HG02610 (cell line): ENCODE results near the gene MLC1.

Experiments
- ATAC-seq: cut with Tn5 transposase; IDR thresholded peaks from one replicate; pipeline ENCODE4 v1.9.1; 2021; ENCODE audit warnings: mild to moderate bottlenecking, moderate library complexity; ENCODE audit not compliant: unreplicated experiment

MLC1 gene

GRCh38 chr22:50085211-50085972 lies at the start of gene MLC1:
MLC1 (minus strand) TSS chr22:50085426; CDS start chr22:50084902, 524 bp downstream.
- no peak for ATAC-seq

DNA sequence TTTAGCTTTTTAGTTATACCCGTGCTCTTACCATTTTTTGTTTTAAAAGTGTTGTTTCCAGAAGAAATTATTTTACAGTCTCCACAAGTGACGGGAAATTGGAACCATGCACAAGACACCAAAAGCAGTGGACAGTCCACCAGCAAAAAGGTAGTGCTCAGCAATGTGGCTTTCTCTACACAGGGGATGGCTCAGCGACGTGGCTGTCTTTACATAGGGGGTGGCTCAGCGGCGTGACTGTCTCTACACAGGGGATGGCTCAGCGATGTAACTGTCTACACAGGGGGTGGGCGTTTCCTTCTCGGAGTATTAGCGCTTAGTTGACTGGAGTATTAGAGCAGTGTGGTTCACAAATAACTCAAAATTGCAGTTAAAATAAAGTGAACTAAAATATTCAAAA lies 49.3 kb upstream of the MLC1 start:
- no peak for ATAC-seq

GRCh38 chr22:50131894-50132293 lies 46.7 kb upstream of the MLC1 start:
- ATAC-seq = no peak

DNA sequence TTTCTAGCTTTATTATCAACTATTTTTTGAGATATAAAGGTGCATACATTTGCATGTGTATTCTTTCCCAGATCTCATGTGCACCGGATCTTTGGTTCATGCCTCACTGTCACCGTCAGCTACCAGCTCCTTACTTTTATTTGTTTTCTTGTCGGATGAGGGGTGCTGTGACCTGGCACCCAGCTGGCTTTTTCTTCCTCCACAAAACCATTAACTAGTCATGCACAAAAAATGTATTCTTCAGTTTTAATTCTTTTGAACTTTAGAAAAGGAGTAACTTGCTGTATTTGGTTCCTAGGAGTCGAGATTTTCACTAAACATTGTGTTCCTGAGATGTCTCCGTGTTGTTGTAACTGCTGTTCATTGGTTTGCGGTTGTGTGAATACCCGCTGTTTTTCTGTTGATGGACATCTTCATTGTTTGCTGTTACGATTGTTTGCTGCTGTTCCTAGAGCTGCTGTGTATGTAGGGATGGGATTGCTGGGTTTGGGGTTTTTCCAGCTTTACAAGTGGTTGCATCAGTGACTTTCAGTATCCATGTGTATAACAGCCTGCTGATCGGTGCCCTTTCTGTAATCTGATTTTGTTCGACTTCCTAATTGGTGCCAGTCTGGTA lies 44.0 kb upstream of the MLC1 start:
- ATAC-seq = no peak

DNA sequence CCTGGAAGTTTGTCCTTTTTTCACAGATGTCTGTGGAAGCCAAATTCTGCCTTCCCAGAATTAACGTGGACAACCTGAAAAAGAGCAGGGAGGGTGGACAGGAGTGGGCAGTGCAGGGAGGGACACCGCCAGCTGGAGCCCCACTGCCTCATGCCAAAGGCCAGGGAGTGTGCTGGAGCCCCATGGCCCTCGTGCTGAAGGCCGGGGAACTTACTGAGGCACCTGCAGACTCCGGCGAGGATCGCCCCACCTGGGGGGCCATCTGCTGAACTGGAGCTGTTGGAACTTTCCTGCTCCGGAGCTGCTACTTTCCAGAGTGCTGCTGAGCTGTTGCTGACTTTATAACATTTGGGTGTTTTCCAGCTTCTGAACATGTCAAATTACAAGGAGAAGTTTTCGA lies 39.8 kb upstream of the MLC1 start:
- no peak for ATAC-seq

- no peak for ATAC-seq
Observed at GRCh38 chr22:50123119-50123518, 37.9 kb upstream of the MLC1 start.

DNA sequence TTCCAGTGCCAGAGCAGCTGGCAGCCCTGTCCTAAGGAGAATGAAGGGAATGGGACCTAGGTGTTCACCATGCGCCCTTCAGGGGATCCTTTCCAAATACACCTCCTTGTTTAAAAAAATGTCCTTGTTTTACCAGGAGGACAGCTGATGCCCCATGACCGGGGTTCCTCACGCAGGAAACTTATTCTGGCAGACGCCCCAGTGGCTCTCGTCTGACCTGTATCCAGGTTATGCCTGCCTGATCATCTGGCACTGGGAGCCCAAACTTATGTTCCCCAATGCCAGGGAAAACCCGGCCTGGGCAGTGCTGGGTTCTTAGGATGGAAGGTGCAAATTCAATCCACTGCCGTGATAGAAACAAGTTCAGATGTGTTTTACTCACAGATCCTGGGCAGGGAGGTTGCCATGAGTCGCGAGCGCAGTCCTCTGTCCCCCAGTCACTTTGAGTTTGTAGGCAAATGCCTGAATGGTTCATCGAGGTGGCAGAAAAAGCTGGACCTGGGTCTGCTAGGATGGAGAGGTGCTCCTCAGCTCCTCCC lies 36.0 kb upstream of the MLC1 start:
- no peak for ATAC-seq

GRCh38 chr22:50119768-50120251 lies 34.6 kb upstream of the MLC1 start:
- ATAC-seq = no peak

DNA sequence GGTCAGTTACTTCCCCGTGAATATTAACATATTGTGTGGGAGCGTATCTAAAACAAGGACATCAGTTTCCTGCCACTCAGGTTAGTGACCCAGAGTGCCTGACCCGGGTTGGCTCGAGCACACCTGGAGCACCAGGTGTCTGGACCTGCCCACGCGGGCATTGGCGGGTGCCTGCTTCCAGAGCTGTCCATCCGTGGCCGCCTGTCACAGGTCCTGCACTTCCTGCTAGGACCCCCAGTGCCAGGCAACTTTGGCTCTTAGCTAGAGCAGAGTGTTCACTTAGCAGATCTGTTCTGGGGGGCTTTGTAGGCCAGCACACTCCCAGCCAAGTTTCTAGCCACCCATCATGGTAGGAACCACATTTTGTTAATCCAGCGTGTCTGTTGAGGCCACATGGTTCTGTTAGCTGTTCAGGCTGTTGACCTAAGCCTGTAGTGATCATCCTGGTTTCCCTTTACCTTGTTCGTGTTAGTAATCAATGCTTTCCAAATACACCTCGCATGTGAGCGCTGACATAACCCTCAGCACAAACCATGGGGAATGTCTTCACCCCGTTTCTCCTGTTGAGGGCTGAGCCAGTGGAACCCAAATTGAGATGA lies 34.0 kb upstream of the MLC1 start:
- ATAC-seq = no peak

- no peak for ATAC-seq
Observed at GRCh38 chr22:50118557-50119168, 33.4 kb upstream of the MLC1 start.

GRCh38 chr22:50118129-50118528 lies 32.9 kb upstream of the MLC1 start:
- ATAC-seq = no peak

DNA sequence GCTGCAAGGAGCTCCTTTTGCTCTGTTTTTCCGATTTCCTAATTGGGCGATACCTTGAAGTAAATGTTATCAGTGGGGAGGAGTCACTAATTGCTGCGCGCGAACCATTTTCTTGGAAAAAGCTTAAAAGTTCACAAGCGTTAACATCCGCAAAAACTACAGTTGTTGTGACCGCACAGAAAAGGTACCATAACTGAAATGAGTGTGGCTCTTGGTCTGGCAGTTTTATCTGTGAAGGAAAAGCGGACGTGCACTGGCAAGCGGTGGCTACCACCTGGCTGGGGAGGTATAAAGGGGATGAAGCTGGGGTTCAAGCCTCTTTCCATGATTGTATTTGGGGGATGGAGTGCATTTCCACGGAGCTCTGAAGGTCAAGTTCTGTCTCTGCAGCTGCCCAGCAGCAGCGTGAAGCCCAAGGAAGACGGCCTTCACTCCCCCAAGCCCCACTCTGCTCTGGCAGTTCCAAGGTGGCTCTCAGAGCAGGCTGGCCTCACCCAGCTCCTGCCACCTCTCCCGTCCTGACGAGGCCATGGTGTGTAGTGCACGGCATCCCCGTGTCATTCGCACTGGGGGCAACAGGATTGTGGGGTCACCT lies 32.0 kb upstream of the MLC1 start:
- no peak for ATAC-seq

- no peak for ATAC-seq
Observed at GRCh38 chr22:50115693-50116092, 30.5 kb upstream of the MLC1 start.

DNA sequence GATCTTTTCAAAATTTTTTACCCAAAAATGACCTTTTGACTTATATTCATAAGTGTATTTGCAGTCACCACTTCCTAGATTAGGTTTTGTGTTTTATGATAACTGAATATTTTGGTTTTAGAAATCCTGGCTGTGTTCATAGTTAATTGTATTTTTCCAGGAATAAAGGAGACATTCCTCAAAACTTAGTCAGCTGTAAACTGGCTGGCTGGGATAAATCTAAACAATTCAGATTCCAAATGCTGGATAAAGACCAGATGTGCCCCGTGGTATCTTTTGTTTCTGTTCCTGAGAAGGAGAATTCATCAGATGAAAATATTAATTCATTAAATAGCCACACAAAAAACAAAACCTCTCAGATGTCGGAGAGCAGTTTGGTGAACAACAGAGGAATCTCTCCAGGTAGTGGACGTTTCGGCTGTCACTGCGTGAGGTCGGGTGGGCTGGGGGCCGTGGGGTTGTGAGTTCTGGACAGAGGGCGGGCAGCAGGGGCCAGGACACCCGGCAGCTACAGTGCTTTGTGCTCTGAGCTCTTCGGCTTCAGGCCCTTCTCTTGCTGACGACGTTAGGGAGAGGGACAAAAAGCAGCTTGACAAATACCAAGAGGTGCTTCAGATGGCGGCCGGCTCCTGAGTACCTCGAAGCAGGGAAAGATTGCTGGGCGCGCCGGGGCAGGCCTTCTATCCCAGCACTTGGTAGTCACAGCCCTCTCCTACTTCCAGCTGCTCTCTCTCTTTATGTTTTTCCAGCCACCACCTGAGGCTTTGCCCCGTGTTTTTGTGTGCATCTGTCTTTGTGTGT lies 29.2 kb upstream of the MLC1 start:
- ATAC-seq = no peak

- ATAC-seq = no peak
Observed at GRCh38 chr22:50112151-50113118, 27.2 kb upstream of the MLC1 start.

GRCh38 chr22:50111056-50111455 lies 25.8 kb upstream of the MLC1 start:
- no peak for ATAC-seq

- no peak for ATAC-seq
Observed at GRCh38 chr22:50107529-50107928, 22.3 kb upstream of the MLC1 start.

- ATAC-seq = no peak
Observed at GRCh38 chr22:50105208-50106100, 20.2 kb upstream of the MLC1 start.
